ENCODE data around the gene MAGI2.
A peak's percentile ranks its signal among the peaks of the same experiment; 100 is the strongest.

The MAGI2 gene

DNA sequence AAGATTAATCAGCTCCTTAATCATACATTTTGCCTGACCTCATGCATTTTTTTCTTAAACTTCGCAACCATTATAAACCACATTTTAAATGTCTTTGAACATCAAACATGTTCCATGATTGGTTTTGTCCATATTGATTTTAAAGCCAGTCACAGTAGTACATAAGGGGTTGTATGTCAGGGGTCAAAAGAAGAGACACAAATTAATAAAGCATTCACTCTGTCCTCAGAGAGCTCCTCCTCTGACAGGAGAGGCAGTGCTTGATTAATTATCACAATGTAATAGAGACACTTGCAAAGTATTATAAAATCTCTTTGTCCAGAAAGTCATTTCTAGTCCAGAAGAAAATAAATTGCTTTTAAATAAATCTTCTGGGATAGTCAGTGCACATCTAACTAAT is 195.5 kb downstream of the MAGI2 start:
- DNase-seq (ENCODE audit: low read depth, low spot score): no peak

DNA sequence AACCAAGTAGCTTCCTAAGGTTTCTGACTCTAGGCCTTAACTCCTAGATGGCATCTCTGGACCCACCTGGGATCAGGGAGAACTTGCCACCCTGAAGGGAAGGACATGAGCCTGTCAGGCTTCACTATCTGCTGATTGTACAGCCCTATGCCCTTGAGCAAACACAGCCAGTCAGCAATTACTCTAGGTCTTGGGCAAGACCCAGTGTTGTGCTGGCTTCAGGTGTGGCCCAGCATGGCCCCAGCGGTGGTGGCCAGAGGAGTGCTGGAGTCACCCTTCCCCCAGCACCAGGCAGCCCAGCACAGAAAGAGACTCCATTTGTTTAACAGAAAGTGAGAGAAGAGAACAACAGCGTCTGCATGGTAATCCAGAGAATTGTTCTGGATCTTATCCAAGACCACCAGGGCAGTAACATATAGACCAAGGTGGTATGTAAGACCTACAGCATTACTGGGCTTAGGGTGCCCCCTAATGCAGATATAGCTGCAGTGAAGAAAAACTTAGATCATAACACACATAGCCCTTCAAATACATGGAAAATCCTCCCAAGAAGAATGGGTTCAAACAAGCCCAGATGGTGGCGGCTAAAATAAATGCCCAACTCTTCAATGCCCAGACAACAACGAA is 207.7 kb downstream of the MAGI2 start:
- peak; percentile 9 for DNase-seq (ENCODE audit: low read depth, low spot score)

DNA sequence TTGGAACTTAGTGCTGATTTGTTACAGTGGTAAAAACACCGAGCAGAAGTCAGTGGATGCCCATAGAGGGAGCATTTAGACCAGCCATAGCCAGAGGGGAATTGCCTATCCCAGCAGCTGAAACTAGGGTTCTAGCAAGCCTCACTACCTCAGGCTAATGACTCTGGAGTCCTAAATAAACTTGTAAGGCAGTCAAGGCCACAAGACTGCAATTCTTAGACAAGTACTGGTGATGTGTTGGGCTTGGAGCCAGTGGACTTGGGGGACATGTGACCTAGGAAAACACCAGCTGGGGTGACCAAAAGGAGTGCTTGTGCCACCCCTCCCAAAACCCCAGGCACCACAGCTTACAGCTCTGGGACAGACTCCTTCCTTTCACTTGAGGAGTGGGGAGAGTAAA is 209.0 kb downstream of the MAGI2 start:
- no peak for DNase-seq (ENCODE audit: low read depth, low spot score)

DNA sequence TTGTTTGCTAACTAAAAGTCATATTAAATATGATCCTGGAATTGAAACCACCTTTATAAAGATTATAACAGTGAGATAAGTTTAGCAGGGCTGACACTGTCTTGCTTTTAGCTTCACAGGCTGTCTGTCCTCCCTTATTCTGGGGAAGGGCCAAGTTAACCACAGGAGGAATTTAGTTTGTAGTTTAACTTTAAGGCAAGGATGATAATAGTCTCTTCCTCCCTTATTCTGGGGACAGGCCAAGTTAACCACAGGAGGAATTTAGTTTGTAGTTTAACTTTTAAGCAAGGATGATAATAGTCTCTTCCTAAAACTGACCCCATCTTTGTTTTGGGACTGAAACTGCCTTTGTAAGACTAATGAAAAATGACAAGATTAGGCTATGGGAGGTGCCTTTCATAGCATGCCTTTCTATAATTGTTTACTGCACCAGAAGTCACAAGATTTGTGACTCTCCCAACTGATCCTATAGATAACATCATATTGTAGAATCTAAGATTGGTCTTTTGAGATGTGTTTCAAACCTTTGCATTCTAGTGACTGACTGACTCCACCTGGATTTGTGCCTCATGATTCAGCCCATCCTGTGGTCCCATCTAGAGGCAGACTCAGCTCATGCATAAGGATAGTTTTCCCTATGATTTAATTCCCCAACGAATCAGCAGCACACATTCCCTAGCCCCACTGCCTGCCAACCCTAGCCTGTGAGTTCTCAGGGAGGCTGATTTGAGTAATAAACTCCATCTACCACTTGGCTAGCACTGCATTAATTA is 212.0 kb downstream of the MAGI2 start:
- DNase-seq (ENCODE audit: low read depth, low spot score): no peak

DNA sequence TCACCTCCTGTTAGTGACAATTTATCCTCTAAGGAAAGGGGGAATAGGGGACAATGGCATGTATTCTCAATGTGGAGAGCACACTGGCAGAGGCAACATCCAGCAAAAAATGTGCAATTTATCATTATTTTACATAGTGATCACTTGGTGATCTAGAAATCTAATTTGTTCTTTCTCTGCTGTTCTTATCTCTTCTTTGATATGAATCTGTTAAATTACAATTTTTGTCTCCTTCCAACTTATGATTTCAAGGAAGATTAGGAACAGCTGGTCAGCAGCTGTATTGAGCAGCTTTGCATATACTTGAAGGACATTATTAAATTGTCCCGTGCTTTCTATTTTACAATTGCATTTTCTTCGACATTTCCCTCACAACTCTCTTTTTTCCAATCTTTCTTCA is 213.1 kb downstream of the MAGI2 start:
- no peak for DNase-seq (ENCODE audit: low read depth, low spot score)

DNA sequence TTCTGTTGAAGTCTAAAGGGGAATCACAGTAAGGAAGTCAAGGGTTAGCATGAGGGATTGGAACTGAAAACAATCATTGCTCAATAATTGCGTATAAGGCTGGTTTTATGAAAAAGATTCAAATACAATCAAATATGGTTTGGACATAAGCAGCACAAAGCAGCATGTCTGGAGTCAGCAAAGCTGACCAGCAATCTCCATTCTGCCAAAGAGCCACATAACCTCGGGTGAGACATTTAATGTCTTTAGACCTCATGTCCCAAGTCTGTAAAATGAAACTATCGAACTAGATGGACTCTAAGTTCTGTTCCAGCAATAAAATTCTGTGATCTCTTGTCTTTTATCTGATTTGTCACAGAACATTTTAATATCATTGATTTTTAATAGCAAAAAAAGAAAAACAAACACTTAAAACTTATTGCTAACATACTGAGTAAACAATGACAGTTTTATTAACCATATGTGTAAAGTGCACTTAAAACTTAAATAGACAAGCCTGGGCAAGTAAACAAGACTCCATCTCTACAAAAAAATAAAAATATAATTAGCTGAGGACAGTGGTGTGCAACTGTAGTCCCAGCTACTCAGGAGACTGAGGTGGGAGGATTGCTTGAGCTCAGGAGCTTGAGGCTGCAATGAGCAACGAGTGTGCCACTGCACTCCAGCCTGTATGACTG is 217.0 kb downstream of the MAGI2 start:
- DNase-seq (ENCODE audit: low read depth, low spot score): no peak

DNA sequence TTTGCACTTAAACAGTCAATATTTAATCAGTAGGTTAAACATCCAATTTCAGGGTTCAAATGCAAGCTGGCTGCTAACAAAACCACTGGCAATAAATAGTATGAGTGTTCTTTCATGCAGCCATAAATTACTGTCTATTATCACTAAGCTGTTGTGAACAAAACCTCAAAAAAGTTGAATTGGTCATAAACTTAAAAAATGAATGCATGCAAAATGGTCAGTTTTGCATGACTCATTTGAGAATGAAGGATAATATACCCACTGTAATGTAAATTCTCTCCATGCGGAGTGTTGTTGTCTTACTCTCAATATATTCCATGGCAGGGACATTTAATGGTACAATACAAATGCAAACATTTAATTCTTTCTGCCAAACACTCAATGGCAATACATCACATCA is 226.4 kb downstream of the MAGI2 start:
- no peak for DNase-seq (ENCODE audit: low read depth, low spot score)

DNA sequence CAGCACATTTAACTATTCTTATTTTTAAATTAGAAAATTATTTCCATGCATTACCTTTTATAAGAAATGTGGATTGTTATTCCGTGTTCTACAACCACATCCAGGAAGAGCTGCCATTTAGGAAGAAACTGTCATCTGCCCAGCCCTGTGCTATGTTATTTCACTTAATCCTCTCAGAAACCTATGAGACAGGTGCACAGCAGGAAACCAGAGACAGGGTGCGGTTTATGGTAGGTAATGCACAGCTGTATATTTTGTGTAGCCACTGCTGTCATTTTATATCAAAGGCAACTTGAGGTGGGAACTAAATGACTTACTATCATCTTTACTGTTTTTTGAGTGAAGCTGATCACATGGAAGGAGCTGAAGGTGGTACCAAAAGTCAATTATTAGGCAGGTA is 232.3 kb downstream of the MAGI2 start:
- no peak for DNase-seq (ENCODE audit: low read depth, low spot score)

DNA sequence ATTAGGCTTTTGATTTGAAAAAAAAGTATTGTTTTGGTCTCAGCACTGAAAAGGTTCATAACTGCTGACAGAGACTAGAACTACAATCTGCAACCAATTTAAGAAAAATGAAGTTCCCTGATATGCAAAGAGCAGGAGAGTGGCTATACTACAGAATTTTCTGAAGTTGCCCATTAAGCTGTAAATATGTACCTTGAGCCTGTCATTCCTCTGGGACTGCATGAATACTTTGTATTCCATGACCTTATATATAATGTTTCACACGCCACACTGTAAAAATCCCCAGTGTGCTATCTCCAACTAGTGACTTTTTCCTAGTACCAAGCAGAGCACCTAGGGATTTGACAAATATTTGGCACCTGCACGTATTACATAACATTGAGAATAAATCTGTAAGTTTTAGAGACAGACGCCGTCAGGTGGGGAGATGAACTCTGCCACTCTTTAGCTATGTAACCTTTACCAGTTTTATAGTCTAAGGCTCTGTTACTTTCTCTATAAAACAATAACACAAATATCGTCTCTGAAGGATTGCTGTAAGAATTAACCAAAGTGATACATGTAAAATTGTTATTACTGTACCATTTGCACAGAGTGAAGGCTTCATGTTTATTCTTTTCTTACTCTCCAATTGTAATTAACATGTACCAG is 235.4 kb downstream of the MAGI2 start:
- no peak for DNase-seq (ENCODE audit: low read depth, low spot score)

DNA sequence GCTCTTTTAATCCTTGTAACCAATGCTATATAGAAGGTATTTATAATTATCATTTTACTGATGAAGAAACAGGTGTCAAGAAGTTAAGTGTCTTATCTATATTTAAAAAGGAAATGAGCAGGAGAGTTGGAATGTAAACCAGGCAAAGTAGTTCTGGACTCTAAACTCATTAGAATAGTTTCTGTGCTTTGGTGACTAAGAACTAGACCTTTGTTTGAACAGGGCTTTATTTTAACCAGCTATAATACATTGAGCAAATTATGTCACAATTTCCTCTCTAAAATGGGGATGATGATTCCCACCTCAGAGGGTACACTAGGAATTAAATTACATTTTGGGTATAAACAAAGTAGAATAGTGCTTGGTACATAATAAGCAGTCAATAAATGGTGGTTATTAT is 236.0 kb downstream of the MAGI2 start:
- DNase-seq (ENCODE audit: low read depth, low spot score): no peak

DNA sequence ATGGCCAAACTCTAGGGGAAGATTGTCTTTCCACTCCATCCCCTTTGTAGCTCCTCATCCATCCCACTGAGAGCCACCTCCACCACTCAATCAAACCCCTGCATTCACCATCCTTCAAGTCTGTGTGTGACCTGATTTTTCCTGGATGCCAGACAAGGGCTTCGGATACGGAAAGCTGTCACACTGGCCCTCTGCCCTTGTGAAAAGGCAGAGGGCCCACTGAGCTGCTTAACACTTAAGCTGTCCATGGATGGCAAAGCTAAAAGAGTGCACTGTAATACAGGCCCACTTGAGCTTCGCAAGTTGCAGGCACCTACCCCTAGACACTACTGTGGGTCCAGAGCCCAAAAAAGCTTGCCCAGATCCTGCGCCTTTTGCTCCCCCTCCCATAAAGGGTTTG is 237.2 kb downstream of the MAGI2 start:
- DNase-seq (ENCODE audit: low read depth, low spot score): no peak

DNA sequence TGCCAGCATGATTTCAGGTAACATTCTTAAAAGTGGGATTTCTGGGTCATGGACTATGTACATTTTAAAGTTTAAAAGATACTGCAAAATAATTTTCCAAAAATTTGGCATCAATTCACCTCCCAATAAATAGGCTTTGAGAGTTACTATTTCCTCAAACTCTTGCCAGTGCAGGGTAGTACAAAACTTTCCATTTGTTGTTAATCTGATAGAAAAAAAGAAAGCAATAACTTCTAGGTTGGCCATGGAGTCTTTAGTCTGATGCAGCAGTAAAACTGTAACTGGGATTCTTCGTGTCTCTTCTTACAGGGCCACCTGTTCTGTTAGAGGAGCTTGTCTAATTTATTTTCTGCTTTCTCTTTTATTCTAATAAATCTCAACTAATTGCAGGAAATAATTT is 241.1 kb downstream of the MAGI2 start:
- DNase-seq (ENCODE audit: low read depth, low spot score): no peak

DNA sequence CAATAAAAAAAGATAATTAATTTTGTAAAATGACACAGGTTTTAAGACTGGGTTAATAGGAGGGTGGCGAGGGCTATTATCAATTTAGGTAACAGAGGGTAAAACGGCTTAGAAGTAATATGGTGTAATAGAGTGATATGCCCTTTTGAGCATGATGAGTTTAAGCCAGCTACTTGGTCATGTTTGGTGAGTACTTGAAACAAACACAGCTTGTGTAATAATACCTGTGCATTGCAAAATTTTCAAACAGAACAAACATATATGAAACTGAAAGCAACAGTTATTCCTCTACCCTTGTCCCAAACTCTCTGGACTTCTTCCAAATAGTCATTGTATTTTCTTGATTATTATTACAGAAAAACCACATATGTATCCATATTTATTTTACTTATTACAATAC is 241.7 kb downstream of the MAGI2 start:
- no peak for DNase-seq (ENCODE audit: low read depth, low spot score)

DNA sequence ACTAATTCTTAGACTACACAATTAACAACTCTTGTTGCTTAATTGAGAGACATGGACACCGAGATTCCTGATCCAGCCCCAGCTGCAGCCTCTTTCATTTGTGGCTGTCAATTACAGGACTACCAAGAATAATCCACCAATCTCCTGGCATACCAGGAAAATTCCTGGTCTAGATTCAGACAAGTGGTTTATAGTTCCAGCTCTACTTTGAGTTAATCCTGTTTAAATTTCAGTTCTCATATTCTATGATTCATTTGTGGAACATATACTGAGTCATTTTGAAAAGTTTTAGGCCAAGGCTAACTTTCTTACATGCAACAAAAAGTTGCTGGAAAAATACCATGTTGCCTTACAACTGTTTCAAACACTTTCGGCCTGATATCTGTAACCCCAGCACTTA is 253.5 kb downstream of the MAGI2 start:
- DNase-seq (ENCODE audit: low read depth, low spot score): no peak

DNA sequence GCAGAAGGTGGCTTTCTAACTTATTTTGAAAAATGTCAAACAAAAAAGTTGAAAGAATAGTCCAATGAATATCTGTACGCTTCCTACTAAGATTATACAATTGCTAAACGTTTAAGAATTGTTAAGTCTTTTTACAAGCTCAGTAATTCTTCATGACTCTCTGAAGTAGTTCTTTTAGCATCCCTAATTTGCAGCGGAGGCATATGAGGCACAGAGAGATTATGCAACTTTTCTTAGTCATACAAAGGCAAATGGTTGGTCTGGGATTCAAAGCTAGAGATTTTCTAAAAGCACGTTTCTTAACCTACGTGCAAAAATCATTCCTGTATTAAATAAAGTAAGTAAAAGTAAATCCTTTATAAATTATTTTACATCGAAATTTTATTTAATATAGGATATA is 254.2 kb downstream of the MAGI2 start:
- DNase-seq (ENCODE audit: low read depth, low spot score): no peak

DNA sequence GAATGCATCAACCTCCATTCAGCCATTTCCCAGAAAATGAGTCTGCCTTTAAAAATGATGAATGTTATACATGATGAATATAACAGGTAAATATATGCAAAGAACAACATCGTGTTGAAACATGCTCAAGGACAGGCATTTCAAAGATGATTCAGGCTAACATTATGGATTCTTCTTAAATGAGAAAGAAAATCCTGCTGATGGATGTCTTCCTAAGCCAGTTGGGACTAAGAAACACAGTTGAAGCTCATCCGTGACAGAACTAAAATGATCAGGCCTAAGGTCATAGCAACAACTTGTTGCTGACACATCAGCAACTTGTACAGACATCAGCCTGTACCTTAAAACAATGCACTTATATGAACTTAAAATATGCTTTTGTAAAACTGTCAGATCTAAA is 267.9 kb downstream of the MAGI2 start:
- no peak for DNase-seq (ENCODE audit: low read depth, low spot score)

DNA sequence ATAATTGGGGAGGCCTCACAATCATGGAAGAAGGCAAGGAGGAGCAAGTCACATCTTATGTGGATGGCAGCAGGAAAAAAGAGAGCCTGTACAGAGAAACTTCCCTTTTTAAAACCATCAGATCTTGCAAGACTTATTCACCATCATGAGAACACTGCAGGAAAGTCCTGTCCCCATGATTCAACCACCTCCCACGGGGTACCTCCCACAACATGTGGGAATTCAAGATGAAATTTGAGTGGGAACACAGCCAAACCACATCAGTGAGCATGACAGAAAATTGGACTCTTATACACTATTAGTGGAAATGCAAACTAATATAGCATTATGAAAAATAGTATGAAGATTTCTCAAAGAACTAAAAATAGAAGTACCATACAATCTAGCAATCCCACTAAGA is 271.2 kb downstream of the MAGI2 start:
- DNase-seq (ENCODE audit: low read depth, low spot score): no peak

DNA sequence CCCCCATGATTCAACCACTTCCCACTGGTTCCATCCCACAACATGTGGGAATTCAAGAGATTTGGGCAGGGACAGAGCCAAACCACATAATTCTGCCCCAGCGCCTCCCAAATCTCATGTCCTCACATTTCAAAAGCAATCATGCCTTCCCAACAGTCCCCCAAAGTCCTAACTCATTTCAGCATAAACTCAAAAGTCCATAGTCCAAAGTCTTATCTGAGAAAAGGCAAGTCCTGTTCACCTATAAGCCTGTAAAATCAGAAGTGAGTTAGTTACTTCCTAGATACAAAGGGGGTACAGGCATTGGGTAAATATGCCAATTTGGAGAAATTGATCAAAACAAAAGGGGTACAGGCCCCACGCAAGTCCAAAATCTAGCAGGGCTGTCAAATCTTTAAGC is 272.9 kb downstream of the MAGI2 start:
- DNase-seq (ENCODE audit: low read depth, low spot score): no peak

DNA sequence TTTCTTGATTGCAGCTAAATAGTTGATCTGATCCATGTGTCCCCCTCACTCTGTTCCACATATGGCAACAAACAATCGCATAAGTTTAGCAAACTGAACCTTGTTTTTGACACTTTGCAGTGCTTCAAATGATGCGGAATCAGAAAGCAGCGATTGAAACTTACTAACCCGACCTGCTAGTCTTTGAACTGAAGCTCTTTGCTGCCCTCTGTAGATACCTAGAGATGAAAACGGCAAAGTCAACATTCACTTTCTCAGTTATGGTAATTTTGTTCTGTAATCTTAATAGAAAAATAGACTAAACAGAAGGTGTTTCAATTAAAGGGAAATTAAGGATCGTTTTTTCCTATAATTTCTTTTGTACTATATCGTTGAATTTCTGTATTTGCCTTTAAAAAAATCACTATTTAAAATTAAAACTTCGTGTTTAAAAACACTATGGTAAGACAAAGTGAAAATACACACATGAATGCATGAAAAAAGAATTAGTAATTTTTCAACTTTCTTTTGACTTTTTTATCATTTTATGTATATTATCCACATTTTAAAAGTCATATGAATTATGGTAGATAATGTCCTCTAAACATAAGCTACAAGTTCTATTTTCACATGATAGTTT is 276.5 kb downstream of the MAGI2 start:
- DNase-seq (ENCODE audit: low read depth, low spot score): peak; percentile 7

DNA sequence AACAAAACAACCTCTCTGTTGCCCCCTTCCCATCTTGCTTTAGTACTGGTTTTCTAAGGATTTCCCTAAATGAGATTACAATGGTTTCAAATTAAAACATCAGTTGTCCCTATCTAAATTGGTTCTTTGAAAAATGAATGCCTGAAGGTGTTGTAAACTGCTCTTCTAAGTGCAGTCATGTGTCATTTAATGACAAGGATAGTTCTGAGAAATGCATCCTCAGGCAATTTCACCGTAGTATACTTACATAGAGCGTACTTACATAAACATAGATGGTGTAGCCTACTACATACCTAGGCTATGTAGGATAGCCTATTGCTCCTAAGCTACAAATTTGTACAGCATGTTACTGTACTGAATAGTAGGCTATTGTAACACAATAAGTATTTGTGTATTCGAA is 278.1 kb downstream of the MAGI2 start:
- DNase-seq (ENCODE audit: low read depth, low spot score): no peak

DNA sequence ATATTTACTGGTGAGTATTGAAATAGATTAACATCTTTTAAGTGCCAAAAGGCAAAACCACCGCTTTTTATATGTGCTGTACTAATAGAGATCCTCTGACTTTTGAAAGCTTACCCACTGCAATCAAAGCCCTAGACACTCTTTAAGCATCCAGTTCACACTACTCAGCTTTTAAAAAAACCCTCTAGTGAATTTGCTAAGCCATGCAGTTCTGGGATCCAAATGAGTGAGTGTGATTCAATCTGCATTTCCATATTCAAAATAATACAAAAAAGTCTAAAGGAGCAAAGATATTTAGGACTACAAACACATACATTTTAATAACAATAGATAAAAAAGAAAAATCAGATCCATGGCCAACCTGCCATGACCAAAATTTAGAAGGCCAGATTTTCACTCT is 288.2 kb downstream of the MAGI2 start:
- no peak for DNase-seq (ENCODE audit: low read depth, low spot score)

DNA sequence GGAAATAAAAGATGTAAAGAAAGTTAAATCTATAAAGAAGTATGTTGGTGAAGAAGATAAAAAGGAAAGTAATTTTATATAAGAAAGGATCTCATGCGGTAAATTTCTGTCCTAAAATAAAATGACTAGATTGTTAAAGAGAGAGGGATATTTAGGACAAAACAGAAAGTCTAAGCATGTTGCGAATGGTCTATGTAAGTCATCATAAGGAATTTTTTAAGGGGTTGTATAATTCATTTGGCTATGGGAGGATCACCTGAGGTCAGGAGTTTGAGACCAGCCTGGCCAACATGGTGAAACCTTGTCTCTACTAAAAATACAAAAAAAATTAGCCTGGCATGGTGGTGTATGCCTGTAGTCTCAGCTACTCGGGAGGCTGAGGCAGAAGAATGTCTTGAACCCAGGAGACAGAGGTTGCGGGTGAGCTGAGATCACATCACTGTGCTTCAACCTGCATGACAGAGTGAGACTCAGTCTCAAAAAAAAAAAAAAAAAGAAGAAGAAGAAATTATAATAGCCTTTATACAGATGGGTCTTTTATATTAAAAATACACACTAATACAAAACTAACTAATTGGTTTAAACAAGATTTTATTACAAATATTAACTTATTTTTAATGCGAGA is 294.3 kb downstream of the MAGI2 start:
- DNase-seq (ENCODE audit: low read depth, low spot score): no peak
